NCI-H524 (cell line): ENCODE results near the gene LGR4.
"Not testable (repeated sequence)": the region's sequence is repeated elsewhere in the genome, so short reads cannot be mapped to it uniquely, and the experiment has no call there.

Experiments used
- DNase-seq, 2 experiments: peaks; one replicate each; lab custom pipeline; 2025; lab: John Stamatoyannopoulos, UW

Gene LGR4

GRCh38 chr11:27459191-27459590, 13.4 kb downstream of the LGR4 start:
- no peak for DNase-seq

DNA sequence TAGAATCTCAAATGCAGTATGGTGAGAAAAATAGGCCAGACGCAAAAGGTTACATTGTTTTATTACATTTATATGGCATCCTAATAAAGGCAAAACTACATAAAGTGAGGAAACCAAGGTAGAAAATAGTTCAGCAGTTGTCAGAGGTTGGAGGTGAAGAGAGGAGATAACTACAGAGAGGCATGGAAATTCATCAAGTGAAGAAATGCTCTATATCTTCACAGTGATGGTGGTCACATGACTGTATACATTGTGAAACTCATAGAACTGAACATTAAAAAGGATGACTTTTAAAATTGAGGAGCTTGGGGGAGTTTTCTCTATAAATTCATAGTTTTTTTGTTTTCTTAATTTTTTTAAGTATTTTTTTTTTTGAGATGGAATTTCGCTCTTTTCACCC, 14.4 kb downstream of the LGR4 start:
- no peak for DNase-seq

- DNase-seq, result no peak
These were observed 15.7 kb downstream of the LGR4 start for GRCh38 chr11:27456795-27457329.

DNA sequence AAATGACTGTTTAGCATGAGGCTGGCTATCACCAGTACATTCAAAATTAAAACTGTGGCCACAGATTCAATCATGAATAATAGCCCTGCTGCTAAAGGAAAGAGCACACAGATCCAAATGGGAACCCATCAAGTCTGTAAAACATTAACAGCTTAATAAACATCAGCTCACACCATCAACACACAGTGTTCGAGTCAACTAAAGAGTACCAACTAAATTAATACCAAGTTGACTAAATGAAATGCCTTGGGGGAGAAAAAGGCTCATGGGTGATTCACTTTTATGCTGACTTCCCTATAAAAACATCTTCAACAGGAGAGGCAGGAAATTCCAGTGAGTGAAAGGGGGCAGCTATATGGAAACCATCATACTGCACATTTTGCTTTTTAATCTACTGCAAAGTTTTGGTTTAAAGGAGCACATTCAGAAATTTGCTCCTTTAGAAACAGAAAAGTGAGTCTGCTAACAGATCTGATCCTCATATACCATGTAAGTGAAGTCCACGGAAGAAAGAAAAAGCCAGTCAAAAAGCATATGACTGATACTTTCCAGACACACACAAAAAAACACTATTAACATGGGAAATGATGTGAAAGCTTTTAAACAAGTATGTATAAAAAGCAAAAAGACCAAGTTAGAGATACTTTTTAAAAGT, 16.3 kb downstream of the LGR4 start:
- no peak for DNase-seq

DNA sequence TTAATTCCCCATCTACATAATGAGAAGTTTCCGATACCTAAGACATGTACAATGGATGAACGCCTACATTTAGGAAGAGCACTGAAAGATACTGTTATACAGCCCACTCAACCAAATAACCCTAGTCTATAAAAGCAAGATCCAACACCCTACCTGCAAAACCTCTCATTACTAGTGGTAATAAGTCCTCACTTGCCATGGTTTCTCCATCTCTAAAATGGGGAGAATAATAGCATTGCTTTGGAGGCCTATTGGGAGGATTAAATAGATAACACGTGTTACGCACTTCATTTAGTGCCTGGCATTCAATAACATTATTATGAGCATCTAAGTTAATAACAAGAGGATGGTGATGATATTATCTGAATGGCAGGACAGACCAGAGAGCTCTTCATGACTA, 16.9 kb downstream of the LGR4 start:
- no peak for DNase-seq

GRCh38 chr11:27453701-27454100, 18.9 kb downstream of the LGR4 start:
- DNase-seq, result no peak

GRCh38 chr11:27452147-27452546, 20.4 kb downstream of the LGR4 start:
- no peak for DNase-seq

DNA sequence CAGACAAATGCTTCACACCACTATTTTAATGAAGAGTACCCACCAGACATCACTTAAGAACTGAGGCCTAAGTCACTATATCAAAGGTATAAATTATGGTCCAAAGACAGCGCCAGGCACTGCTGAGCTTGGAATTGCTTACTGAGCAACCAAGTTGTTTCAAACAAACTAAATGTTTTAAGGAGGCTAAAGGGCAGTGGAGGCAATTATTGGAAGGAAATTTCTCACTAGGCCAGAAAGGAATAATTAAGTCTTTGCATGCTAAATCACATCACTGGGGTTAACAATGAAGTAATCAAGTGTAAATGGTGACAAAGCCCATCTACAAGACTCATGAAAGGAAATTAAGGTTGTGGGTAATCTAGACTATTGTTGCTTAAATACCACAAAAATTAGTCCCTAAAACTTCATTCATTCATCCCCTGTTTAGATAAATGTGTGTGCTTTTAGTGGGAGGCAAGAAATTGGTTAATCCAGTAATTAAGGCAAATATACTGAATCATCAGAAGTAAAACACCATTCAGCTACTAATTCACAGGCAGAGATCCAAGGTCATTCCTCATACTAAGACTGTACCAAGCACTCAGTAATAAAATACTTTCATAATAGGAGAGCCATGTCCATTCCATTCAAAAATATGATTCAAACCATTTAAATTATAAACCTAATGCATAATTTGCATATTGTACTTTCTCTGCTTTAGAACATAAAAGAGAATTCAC, 21.2 kb downstream of the LGR4 start:
- DNase-seq, result no peak

DNA sequence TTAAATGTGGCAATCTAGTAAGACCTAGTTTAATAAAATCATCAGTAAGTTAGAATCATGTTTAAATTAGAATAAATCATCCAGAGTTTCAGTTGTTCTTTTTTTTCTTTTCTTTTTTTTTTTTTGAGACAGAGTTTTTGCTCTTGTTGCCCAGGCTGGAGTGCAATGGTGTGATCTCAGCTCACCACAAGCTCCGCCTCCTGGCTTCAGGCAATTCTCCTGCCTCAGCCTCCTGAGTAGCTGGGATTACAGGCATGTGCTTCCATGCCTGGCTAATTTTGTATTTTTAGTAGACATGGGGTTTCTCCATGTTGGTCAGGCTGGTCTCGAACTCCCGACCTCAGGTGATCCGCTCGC, 24.4 kb downstream of the LGR4 start:
- not testable (repeated sequence) for DNase-seq

GRCh38 chr11:27447288-27448183, 25.1 kb downstream of the LGR4 start:
- no peak for DNase-seq

DNA sequence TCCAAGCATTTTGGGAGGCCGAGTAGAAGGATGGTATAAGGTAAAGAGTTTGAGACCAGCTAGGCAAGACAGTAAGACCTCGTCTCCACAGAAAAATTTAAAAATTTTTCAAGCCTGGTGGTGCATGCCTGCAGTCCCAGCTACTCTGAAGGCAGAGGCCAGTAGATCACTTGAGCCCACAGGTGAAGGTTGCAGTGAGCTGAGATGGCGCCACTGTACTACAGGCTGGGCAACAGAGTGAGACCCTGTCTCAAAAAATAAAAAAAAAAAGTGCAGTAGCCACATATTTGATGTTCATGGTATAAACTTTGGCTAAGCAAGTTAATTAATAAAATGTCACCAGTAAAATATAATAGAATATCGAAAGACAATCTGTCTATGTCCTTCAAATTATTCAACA, 27.0 kb downstream of the LGR4 start:
- DNase-seq, result no peak

DNA sequence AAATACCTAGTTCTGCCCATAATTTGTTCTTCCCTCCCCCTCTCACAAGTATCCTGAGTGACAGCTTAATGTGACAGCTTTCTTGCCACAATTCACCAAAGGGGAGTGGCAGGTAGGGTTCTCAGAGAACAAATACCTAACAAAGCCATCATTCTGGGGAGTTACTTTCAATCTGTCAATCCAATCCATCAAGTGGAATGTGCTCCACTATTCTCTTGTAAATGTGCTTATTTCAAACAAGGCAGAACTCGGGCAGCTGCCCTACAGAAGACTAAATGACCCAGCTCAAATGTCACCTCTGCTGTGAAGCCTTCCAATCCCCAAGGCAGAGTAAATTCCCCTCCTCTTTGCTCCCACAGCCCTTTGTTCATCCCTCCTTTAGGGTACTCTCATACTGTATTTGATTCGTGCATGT, 27.8 kb downstream of the LGR4 start:
- no peak for DNase-seq

- no peak for DNase-seq
These were observed 28.7 kb downstream of the LGR4 start for GRCh38 chr11:27443746-27444507.

- DNase-seq, result no peak
These were observed 29.4 kb downstream of the LGR4 start for GRCh38 chr11:27443227-27443626.

DNA sequence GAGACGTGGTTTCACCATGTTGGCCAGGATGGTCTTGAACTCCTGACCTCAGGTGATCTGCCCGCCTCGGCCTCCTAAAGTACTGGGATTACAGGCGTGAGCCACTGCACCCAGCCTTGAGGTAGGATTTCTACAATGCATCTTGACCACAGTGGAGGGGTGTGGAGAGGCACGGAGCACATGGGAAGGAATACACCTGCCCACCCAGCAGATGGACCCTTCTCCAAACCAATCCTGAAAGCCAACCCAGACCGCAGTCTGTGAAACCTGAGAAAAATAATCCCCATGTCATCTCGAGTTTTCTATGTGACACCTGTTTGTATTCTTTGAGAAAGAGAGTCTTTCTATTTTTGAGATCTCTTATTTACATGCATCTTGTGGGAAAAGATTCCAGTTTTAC, 32.5 kb downstream of the LGR4 start:
- DNase-seq, result peak; percentile 69 to 94

- DNase-seq, result no peak
These were observed 34.0 kb downstream of the LGR4 start for GRCh38 chr11:27438595-27438981.

- DNase-seq, result no peak
These were observed 34.6 kb downstream of the LGR4 start for GRCh38 chr11:27437829-27438594.

DNA sequence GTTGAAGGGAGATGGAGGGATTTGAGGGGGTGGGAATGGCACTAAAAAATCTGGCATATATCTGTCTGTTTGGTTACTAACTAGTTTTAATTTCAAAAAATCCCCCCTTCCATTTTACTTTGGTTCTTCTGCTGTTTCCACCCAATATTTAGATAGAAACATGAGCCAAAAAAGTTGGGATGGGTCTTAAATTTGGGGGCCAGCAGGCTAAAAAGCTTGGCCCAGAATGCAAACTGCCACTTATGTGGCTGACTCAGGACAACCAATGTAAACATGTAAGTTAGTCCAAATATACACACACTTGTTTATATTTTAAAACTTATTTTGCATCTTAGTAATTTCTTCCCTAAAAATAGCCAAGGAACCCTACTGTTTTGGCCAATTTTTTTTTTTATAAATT, 35.7 kb downstream of the LGR4 start:
- DNase-seq, result no peak

DNA sequence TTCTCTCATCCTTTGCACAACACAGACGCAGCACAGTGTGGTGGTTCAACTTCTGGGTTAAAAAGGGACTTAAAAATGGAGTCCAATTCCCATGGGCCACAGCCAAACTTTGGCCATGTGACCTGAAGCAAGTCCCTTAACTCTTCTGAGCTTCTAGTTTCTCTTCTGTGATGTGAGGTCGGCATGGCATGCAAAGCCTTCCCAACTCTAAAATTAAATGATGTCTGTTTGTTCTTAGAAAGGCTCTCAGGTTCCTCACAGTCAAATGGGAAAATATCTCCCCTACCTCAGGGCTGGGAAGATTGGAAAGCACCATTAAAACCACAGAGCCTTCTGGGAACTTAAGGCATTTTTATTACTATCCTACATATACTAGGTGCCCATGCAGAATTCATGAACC, 38.8 kb downstream of the LGR4 start:
- no peak for DNase-seq

GRCh38 chr11:27431808-27432207, 40.8 kb downstream of the LGR4 start:
- DNase-seq, result no peak

GRCh38 chr11:27429761-27430393, 42.7 kb downstream of the LGR4 start:
- DNase-seq, result peak in 1 of 2 experiments; percentile 47
